Ishikawa (cell line): Measurements from ENCODE around the gene OAS3.

ENCODE experiments used
- CREB1 ChIP-seq: IDR thresholded peaks from 2 replicates; pipeline ENCODE4 v1.6.1; 2012; ENCODE audit warnings: low read depth
- EGR1 ChIP-seq: IDR thresholded peaks from 2 replicates; pipeline ENCODE4 v1.6.1; 2012
- TAF1 ChIP-seq: IDR thresholded peaks from 2 replicates; pipeline ENCODE4 v1.6.1; 2012; ENCODE audit warnings: low read depth, mild to moderate bottlenecking
- TCF12 ChIP-seq: IDR thresholded peaks from 2 replicates; pipeline ENCODE4 v1.6.1; 2012; ENCODE audit warnings: low read depth
- TEAD4 ChIP-seq: IDR thresholded peaks from 2 replicates; pipeline ENCODE4 v1.6.1; 2012
- TF ChIP-seq, protein P1 (sequence below): IDR thresholded peaks from 2 replicates; pipeline ENCODE4 v1.6.1; 2012
- TF ChIP-seq, protein P2 (sequence below): IDR thresholded peaks from 2 replicates; pipeline ENCODE4 v1.6.1; 2012

DNA sequence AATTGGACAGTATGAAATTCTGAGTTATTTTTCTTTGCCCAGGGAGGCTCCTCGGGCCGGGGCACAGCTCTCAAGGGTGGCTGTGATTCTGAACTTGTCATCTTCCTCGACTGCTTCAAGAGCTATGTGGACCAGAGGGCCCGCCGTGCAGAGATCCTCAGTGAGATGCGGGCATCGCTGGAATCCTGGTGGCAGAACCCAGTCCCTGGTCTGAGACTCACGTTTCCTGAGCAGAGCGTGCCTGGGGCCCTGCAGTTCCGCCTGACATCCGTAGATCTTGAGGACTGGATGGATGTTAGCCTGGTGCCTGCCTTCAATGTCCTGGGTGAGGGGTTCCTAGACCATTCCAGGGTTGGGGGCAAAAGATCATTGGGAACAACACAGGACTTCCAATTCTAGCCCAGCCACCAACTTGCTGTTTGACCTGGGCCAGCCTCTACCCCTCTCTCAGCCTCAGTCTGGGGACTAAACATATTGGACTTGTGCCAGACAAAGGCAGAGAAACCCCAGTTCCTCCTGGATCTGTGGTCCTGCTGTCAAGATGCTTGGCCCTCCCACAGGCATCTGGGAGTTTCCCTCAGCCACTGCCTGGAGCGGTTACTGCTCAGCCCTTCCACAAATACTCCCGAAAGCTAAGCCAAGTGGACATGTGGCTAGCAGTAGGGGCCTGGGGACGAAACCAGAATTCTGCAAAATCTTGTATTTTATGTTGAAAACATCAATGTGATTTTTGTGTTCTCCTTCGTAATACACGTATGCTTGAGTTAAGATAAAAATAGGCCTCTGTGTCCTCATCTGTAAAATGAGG, 3.5 kb downstream of the OAS3 start:
- TF ChIP-seq, protein P1, sequence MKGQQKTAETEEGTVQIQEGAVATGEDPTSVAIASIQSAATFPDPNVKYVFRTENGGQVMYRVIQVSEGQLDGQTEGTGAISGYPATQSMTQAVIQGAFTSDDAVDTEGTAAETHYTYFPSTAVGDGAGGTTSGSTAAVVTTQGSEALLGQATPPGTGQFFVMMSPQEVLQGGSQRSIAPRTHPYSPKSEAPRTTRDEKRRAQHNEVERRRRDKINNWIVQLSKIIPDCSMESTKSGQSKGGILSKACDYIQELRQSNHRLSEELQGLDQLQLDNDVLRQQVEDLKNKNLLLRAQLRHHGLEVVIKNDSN, result no peak
- TF ChIP-seq CREB1 (no peak), TAF1 (no peak), TCF12 (no peak), EGR1 (no peak), TEAD4 (no peak)
- TF ChIP-seq, protein P2, sequence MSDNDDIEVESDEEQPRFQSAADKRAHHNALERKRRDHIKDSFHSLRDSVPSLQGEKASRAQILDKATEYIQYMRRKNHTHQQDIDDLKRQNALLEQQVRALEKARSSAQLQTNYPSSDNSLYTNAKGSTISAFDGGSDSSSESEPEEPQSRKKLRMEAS, result no peak
